ENCODE results near the gene DOCK7.

DOCK7 gene

GRCh38 chr1:62420214-62420613, 268.0 kb downstream of the DOCK7 start:
- H3K36me3 Mint-ChIP-seq (ENCODE audit: low read depth): no peaks in the 10 kb centered on the region
- no peak for TF ChIP-seq CTCF (IDR thresholded peaks at IDR 0.05)
- H3K4me3 Mint-ChIP-seq: no peak overlapping the region
- no peak for DNase-seq
- no peaks in the 10 kb centered on the region for H3K9me3 Mint-ChIP-seq
- H3K4me1 Mint-ChIP-seq: no peaks in the 10 kb centered on the region
- H3K27ac Mint-ChIP-seq: no peak overlapping the region
- peaks cover 10% of the 10 kb centered on the region for H3K27me3 Mint-ChIP-seq (ENCODE audit: low read depth, poor library complexity)

- peaks cover 4% of the 10 kb centered on the region for H3K27me3 Mint-ChIP-seq (ENCODE audit: low read depth, poor library complexity)
- no peak for DNase-seq
- no peak for TF ChIP-seq CTCF (IDR thresholded peaks at IDR 0.05)
- H3K9me3 Mint-ChIP-seq: no peaks in the 10 kb centered on the region
- no peaks in the 10 kb centered on the region for H3K4me1 Mint-ChIP-seq
- no peaks in the 10 kb centered on the region for H3K36me3 Mint-ChIP-seq (ENCODE audit: low read depth)
- no peak overlapping the region for H3K27ac Mint-ChIP-seq
- no peak overlapping the region for H3K4me3 Mint-ChIP-seq
Observed at GRCh38 chr1:62417351-62417999, 270.7 kb downstream of the DOCK7 start.

GRCh38 chr1:62415687-62416086, 272.5 kb downstream of the DOCK7 start:
- no peak for DNase-seq
- H3K27ac Mint-ChIP-seq: no peak overlapping the region
- H3K27me3 Mint-ChIP-seq (ENCODE audit: low read depth, poor library complexity): peaks cover 9% of the 10 kb centered on the region
- no peak overlapping the region for H3K4me3 Mint-ChIP-seq
- no peaks in the 10 kb centered on the region for H3K36me3 Mint-ChIP-seq (ENCODE audit: low read depth)
- no peaks in the 10 kb centered on the region for H3K4me1 Mint-ChIP-seq
- TF ChIP-seq CTCF (IDR thresholded peaks at IDR 0.05): no peak
- no peaks in the 10 kb centered on the region for H3K9me3 Mint-ChIP-seq

GRCh38 chr1:62407398-62408009, 280.7 kb downstream of the DOCK7 start:
- Mint-ChIP-seq H3K4me1 (peaks cover 12% of the 10 kb centered on the region), H3K9me3 (no peaks in the 10 kb centered on the region), H3K27me3 (ENCODE audit: low read depth, poor library complexity) (peaks cover 8% of the 10 kb centered on the region), H3K27ac (no peak overlapping the region), H3K4me3 (no peak overlapping the region), H3K36me3 (ENCODE audit: low read depth) (no peaks in the 10 kb centered on the region)
- DNase-seq: peak; percentile 28
- peak; percentile 84 for TF ChIP-seq CTCF (IDR thresholded peaks at IDR 0.05)

GRCh38 chr1:62406576-62406975, 281.6 kb downstream of the DOCK7 start:
- no peak for TF ChIP-seq CTCF (IDR thresholded peaks at IDR 0.05)
- Mint-ChIP-seq H3K27ac (no peak overlapping the region), H3K36me3 (ENCODE audit: low read depth) (no peaks in the 10 kb centered on the region), H3K27me3 (ENCODE audit: low read depth, poor library complexity) (peaks cover 3% of the 10 kb centered on the region), H3K9me3 (no peaks in the 10 kb centered on the region), H3K4me1 (peaks cover 12% of the 10 kb centered on the region), H3K4me3 (no peak overlapping the region)
- DNase-seq: no peak

GRCh38 chr1:62405247-62405646, 282.9 kb downstream of the DOCK7 start:
- TF ChIP-seq CTCF (IDR thresholded peaks at IDR 0.05): no peak
- DNase-seq: no peak
- H3K27ac Mint-ChIP-seq: no peak overlapping the region
- H3K36me3 Mint-ChIP-seq (ENCODE audit: low read depth): no peaks in the 10 kb centered on the region
- H3K27me3 Mint-ChIP-seq (ENCODE audit: low read depth, poor library complexity): peaks cover 3% of the 10 kb centered on the region
- H3K4me1 Mint-ChIP-seq: peaks cover 12% of the 10 kb centered on the region
- H3K9me3 Mint-ChIP-seq: no peaks in the 10 kb centered on the region
- no peak overlapping the region for H3K4me3 Mint-ChIP-seq

All from nephron progenitor cell (in vitro differentiated cells).